ENCODE results near the gene HTT. TPM values are rescaled to one million over a fixed set of nuclear protein-coding genes. Genes with fewer than 3 reads are reported as not detected.

HTT gene
- total RNA-seq, 1 experiment from 2014 or later: 18.4 TPM

DNA sequence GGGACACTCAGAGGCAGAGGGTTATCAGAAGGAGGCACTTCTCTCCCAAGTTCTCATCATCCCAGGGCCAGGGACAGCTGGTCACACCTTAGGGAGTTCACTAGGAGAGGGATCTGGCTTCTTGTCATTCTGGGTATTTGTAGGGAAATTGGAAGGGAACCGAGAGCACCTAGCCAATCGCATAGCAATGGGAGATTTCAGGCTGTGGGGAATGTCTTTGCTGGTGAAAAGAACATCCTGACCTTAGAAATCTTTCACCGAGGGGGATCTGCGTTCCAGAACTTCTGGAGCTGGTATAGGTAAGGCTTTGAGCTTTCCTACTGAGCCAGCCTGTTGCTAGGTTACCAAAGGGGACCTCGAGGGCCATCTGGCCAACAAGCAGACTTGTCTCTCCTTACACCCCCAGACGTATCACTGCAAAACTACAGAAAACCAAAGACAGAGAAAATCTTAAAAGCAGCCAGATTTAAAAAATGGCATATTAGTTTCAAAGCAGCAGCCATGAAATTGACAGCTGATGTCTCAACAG lies 6.9 kb upstream of the HTT start:
- Histone ChIP-seq H3K36me3 (ENCODE audit: low read depth, low read length) (no peaks in the 10 kb centered on the region), H3K9me2 (replicated peaks; ENCODE audit: low read length) (no peaks in the 10 kb centered on the region), H3F3A (ENCODE audit: low read length, unreplicated experiment) (no peaks in the 10 kb centered on the region), H3K79me2 (ENCODE audit: low read length) (no peaks in the 10 kb centered on the region), H3K4me1 (ENCODE audit: insufficient read depth, low read length) (no peaks in the 10 kb centered on the region), H4K20me1 (ENCODE audit: low read length) (no peaks in the 10 kb centered on the region), H3K4me3 (ENCODE audit: low read length) (no peak overlapping the region), H3K4me2 (ENCODE audit: low read length) (no peak overlapping the region), H3K27me3 (ENCODE audit: low read length) (no peaks in the 10 kb centered on the region), H3K9me3 (ENCODE audit: low read length) (no peaks in the 10 kb centered on the region), H3K27ac (ENCODE audit: low read length) (no peak overlapping the region), H3K9ac (ENCODE audit: low read length) (no peak overlapping the region), H2AFZ (ENCODE audit: low read length) (no peak overlapping the region)
- no peak for DNase-seq
- ChIA-PET CTCF (no interaction called here), POLR2A (ENCODE audit: unreplicated experiment) (no interaction called here)
- TF ChIP-seq EZH2 (IDR thresholded peaks at IDR 0.05; ENCODE audit: low read length, unreplicated experiment): no peak
- TF ChIP-seq, protein P1, sequence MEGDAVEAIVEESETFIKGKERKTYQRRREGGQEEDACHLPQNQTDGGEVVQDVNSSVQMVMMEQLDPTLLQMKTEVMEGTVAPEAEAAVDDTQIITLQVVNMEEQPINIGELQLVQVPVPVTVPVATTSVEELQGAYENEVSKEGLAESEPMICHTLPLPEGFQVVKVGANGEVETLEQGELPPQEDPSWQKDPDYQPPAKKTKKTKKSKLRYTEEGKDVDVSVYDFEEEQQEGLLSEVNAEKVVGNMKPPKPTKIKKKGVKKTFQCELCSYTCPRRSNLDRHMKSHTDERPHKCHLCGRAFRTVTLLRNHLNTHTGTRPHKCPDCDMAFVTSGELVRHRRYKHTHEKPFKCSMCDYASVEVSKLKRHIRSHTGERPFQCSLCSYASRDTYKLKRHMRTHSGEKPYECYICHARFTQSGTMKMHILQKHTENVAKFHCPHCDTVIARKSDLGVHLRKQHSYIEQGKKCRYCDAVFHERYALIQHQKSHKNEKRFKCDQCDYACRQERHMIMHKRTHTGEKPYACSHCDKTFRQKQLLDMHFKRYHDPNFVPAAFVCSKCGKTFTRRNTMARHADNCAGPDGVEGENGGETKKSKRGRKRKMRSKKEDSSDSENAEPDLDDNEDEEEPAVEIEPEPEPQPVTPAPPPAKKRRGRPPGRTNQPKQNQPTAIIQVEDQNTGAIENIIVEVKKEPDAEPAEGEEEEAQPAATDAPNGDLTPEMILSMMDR (conservative IDR thresholded peaks at IDR 0.05; ENCODE audit: low read depth, low read length): no peak
- no peak for TF ChIP-seq EZH2phosphoT487 (IDR thresholded peaks at IDR 0.05; ENCODE audit: borderline replicate concordance, low read length)
- ATAC-seq: no peak
- BruUV-seq (replicated peaks): no TSS peak
- intact Hi-C loops (cut with micrococcal nuclease): no loop called here

DNA sequence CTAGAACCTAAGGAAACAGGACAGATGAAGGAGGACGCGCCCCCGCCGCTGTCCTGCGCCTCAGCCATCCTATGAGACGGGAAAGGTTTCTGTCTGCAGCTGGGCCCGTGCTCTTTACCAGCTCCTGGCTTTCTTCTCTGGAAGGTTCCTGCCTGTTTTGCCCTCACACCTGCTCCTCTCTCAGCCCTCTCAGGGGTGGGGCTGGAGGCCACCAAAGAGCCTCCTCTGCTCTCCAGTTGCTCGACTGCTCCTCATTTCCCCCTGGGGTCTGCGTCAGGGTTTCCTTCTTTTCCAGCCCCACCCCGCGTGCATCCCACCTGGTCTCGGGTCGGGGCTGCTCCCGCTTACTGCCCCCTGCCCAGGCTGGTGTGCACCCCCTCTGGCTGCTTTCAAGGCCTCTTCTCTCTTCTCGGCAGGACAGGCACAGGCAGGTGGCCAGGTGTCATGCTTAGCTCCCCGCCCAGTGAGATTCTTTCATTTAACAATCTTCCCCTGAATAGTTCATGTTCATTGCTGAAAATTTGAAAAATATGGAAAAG lies 4.8 kb upstream of the HTT start:
- TF ChIP-seq, protein P1 (conservative IDR thresholded peaks at IDR 0.05; ENCODE audit: low read depth, low read length): no peak
- TF ChIP-seq EZH2 (IDR thresholded peaks at IDR 0.05; ENCODE audit: low read length, unreplicated experiment) (no peak), EZH2phosphoT487 (IDR thresholded peaks at IDR 0.05; ENCODE audit: borderline replicate concordance, low read length) (no peak)
- Histone ChIP-seq H3K9ac (ENCODE audit: low read length) (no peak overlapping the region), H3K4me1 (ENCODE audit: insufficient read depth, low read length) (no peaks in the 10 kb centered on the region), H3F3A (ENCODE audit: low read length, unreplicated experiment) (no peaks in the 10 kb centered on the region), H3K9me3 (ENCODE audit: low read length) (no peaks in the 10 kb centered on the region), H3K79me2 (ENCODE audit: low read length) (no peaks in the 10 kb centered on the region), H3K36me3 (ENCODE audit: low read depth, low read length) (no peaks in the 10 kb centered on the region), H3K27me3 (ENCODE audit: low read length) (no peaks in the 10 kb centered on the region), H3K27ac (ENCODE audit: low read length) (no peak overlapping the region), H3K4me2 (ENCODE audit: low read length) (no peak overlapping the region), H3K9me2 (replicated peaks; ENCODE audit: low read length) (no peaks in the 10 kb centered on the region), H3K4me3 (ENCODE audit: low read length) (no peak overlapping the region), H4K20me1 (ENCODE audit: low read length) (no peaks in the 10 kb centered on the region), H2AFZ (ENCODE audit: low read length) (no peak overlapping the region)
- ChIA-PET POLR2A (ENCODE audit: unreplicated experiment) (no interaction called here), CTCF (interaction anchor here (0.7 kb wide), 1 partner anchor 37 kb away, joined by 3 read pairs; no protein-coding TSS in a partner anchor)
- intact Hi-C loops (cut with micrococcal nuclease): no loop called here
- DNase-seq (no peak), ATAC-seq (no peak)
- no TSS peak for BruUV-seq (replicated peaks)

DNA sequence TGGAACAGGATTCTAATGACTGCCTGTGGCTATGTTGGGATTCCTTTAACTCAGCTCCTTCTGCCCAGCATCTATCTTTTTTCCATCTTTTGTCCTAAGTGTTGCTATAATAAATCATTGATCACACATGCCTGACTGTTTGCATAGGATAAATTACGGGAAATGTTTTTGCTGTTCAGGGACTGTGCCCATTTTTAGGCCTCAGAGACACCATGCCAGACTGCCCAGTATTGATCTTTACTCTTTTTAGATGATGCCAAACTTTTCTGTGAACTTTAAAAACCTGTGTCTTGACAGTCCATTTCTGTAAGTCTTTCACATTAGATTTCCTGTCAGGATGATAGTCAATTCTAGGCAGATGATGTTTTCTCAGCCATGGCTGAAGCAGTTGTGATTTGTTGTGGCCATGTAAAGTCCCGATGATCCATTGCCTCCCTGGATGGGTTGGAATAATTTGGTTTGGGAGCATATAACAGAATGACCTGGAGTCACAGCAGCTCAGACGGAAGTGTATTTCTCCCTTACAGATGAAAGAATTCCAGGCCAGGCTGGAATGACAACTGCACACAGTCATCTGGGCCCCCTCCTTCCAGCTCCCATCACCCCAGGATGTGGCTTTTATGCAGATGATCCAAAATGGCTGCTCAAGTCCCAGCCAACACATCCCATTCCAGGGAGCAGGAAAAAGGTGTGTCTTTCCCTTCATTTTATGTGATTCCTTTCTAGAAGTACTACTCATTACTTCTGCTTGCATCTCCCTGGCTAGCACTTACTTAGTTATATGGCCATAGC lies 3.6 kb upstream of the HTT start:
- BruUV-seq (replicated peaks): no TSS peak
- Histone ChIP-seq H3K36me3 (ENCODE audit: low read depth, low read length) (no peaks in the 10 kb centered on the region), H3K27ac (ENCODE audit: low read length) (no peak overlapping the region), H4K20me1 (ENCODE audit: low read length) (0 out of 2 replicates have a peak, but pooled peaks cover 3% of the 10 kb centered on the region), H3K9ac (ENCODE audit: low read length) (no peak overlapping the region), H3K79me2 (ENCODE audit: low read length) (peaks cover 9% of the 10 kb centered on the region), H3K4me2 (ENCODE audit: low read length) (no peak overlapping the region), H3K9me2 (replicated peaks; ENCODE audit: low read length) (no peaks in the 10 kb centered on the region), H3K4me3 (ENCODE audit: low read length) (no peak overlapping the region), H3K9me3 (ENCODE audit: low read length) (no peaks in the 10 kb centered on the region), H3F3A (ENCODE audit: low read length, unreplicated experiment) (no peaks in the 10 kb centered on the region), H3K27me3 (ENCODE audit: low read length) (no peaks in the 10 kb centered on the region), H3K4me1 (ENCODE audit: insufficient read depth, low read length) (no peaks in the 10 kb centered on the region), H2AFZ (ENCODE audit: low read length) (no peak overlapping the region)
- no peak for ATAC-seq
- CTCF ChIA-PET: no interaction called here
- DNase-seq: no peak
- POLR2A ChIA-PET (ENCODE audit: unreplicated experiment): no interaction called here
- TF ChIP-seq, protein P1 (conservative IDR thresholded peaks at IDR 0.05; ENCODE audit: low read depth, low read length): no peak
- TF ChIP-seq EZH2phosphoT487 (IDR thresholded peaks at IDR 0.05; ENCODE audit: borderline replicate concordance, low read length): no peak
- TF ChIP-seq EZH2 (IDR thresholded peaks at IDR 0.05; ENCODE audit: low read length, unreplicated experiment): no peak
- intact Hi-C loops (cut with micrococcal nuclease): no loop called here
